ENCODE results near the gene CC2D1B.

GRCh38 chr1:52404116-52404974 is 38.3 kb upstream of the CC2D1B start, which contains the start of the genes ORC1 and PRPF38A:
- TF ChIP-seq, protein P1, sequence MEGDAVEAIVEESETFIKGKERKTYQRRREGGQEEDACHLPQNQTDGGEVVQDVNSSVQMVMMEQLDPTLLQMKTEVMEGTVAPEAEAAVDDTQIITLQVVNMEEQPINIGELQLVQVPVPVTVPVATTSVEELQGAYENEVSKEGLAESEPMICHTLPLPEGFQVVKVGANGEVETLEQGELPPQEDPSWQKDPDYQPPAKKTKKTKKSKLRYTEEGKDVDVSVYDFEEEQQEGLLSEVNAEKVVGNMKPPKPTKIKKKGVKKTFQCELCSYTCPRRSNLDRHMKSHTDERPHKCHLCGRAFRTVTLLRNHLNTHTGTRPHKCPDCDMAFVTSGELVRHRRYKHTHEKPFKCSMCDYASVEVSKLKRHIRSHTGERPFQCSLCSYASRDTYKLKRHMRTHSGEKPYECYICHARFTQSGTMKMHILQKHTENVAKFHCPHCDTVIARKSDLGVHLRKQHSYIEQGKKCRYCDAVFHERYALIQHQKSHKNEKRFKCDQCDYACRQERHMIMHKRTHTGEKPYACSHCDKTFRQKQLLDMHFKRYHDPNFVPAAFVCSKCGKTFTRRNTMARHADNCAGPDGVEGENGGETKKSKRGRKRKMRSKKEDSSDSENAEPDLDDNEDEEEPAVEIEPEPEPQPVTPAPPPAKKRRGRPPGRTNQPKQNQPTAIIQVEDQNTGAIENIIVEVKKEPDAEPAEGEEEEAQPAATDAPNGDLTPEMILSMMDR (IDR thresholded peaks at IDR 0.05) = peak; percentile 23 to 83 (median 51)
- TF ChIP-seq POLR2A (IDR thresholded peaks at IDR 0.05) = peak in 2 of 3 donors; percentile 70 to 79

All from body of pancreas (tissue), 4 donors.